Memory B cell (primary cell): ENCODE measurements around the gene RANBP17.
"Not testable (repeated sequence)": the region's sequence is repeated elsewhere in the genome, so short reads cannot be mapped to it uniquely, and the experiment has no call there.

Experiments
- ATAC-seq: fragments of 150-1000 bp; cut with Tn5 transposase; 2 replicates; pipeline ENCODE4 v1.10.0; 2021; ENCODE audit warnings: low read depth, mild to moderate bottlenecking, moderate library complexity
- DNase-seq, 2 donors: peaks; one replicate each; pipeline ENCODE4 v3.0.0; 2022; ENCODE audit warnings: low spot score in 2 of 2
- H3K27ac Mint-ChIP-seq: one replicate; pipeline ENCODE4 v1.8.0; 2022; ENCODE audit warnings: mild to moderate bottlenecking, moderate library complexity, mixed read lengths
- H3K27me3 Mint-ChIP-seq: one replicate; pipeline ENCODE4 v1.8.0; 2022; ENCODE audit warnings: mixed read lengths
- H3K36me3 Mint-ChIP-seq: one replicate; pipeline ENCODE4 v1.8.0; 2022; ENCODE audit warnings: mild to moderate bottlenecking, mixed read lengths
- H3K4me1 Mint-ChIP-seq: one replicate; pipeline ENCODE4 v1.8.0; 2022; ENCODE audit warnings: mixed read lengths
- H3K4me3 Mint-ChIP-seq: one replicate; pipeline ENCODE4 v1.8.0; 2022; ENCODE audit warnings: mild to moderate bottlenecking, moderate library complexity, mixed read lengths
- H3K9me3 Mint-ChIP-seq: one replicate; pipeline ENCODE4 v1.8.0; 2022; ENCODE audit warnings: mixed read lengths

RANBP17 gene

GRCh38 chr5:170885809-170886208, 24.0 kb downstream of the RANBP17 start:
- H3K27me3 Mint-ChIP-seq: no peaks in the 10 kb centered on the region
- DNase-seq: no peak
- no peak overlapping the region for H3K4me3 Mint-ChIP-seq
- H3K36me3 Mint-ChIP-seq: no peaks in the 10 kb centered on the region
- ATAC-seq: no peak
- H3K27ac Mint-ChIP-seq: no peak overlapping the region
- no peaks in the 10 kb centered on the region for H3K9me3 Mint-ChIP-seq
- no peaks in the 10 kb centered on the region for H3K4me1 Mint-ChIP-seq

DNA sequence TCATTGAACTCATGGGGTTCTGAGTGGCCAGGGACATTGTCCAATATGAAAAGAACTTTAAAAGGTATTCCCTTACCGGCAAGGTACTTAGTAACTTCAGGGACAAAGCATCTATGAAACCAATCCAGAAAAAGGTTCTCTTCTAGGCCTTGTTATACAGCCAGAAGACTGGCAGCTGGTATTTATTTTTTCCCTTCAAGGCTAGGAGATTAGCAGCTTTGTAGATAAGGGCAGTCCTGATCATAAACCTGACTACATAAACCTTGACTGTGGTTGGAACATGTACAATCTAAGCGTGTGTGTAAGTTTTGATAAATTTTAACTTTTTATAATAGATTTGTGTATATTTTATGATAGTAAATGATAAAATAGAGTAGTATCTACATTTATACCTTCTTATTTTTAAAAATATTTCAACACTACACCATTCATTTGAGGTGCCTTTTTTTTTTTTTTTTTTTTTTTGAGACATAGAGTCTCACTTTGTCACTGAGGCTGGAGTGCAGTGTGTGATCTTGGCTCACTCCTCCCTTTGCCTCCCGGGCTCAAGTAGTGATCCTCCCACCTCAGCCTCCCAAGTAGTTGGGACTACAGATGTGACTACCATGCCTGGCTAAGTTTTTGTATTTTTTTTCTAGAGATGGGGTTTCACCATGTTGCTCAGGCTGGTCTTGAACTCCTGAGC, 24.5 kb downstream of the RANBP17 start:
- Mint-ChIP-seq H3K27me3 (no peaks in the 10 kb centered on the region), H3K9me3 (no peaks in the 10 kb centered on the region), H3K27ac (no peak overlapping the region), H3K4me3 (no peak overlapping the region), H3K4me1 (no peaks in the 10 kb centered on the region), H3K36me3 (no peaks in the 10 kb centered on the region)
- DNase-seq (no peak), ATAC-seq (no peak)

DNA sequence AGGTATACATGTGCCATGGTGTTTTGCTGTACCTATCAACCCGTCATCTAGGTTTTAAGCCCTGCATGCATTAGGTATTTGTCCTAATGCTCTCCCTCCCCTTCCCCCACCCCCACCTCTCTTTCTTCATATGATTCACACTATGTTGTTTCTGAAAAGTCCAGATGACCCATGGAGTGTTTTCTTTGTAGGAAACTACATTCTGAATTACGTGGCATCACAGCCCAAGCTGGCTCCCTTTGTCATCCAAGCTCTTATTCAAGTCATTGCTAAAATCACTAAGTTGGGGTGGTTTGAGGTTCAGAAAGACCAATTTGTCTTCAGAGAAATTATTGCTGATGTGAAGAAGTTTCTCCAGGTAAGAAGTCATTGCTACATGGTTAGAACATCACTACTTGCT, 30.4 kb downstream of the RANBP17 start:
- no peak for DNase-seq
- no peak for ATAC-seq
- Mint-ChIP-seq H3K27me3 (no peaks in the 10 kb centered on the region), H3K27ac (no peak overlapping the region), H3K9me3 (no peaks in the 10 kb centered on the region), H3K4me3 (no peak overlapping the region), H3K4me1 (no peaks in the 10 kb centered on the region), H3K36me3 (no peaks in the 10 kb centered on the region)

GRCh38 chr5:170894665-170895064, 32.8 kb downstream of the RANBP17 start:
- no peak overlapping the region for H3K27ac Mint-ChIP-seq
- no peak for ATAC-seq
- H3K36me3 Mint-ChIP-seq: no peaks in the 10 kb centered on the region

DNA sequence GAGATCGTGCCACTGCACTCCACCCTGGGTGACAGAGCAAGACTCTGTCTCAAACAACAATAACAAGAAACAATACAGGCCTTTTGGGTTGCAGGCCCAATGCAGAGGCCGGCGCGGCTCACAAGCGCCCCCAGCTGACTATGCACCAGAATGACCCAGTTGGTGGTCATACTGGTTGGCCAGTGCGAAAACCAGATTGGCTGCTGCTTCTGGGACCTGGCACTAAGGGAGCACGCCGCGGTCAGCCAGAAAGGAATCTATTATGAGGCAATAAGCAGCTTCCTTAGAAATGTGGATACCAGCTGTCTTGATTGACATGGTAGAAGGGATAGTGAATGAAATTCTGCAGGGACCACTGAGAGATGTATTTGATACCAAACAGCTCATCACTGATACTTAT, 35.0 kb downstream of the RANBP17 start:
- H3K4me3 Mint-ChIP-seq: no peak overlapping the region
- no peaks in the 10 kb centered on the region for H3K27me3 Mint-ChIP-seq
- DNase-seq (no peak), ATAC-seq (no peak)
- H3K9me3 Mint-ChIP-seq: peaks cover 2% of the 10 kb centered on the region
- no peak overlapping the region for H3K27ac Mint-ChIP-seq
- H3K36me3 Mint-ChIP-seq: no peaks in the 10 kb centered on the region
- H3K4me1 Mint-ChIP-seq: no peaks in the 10 kb centered on the region

More at GRCh38 chr5:170894665-170895064, 32.8 kb downstream of the RANBP17 start:
- H3K4me3 Mint-ChIP-seq: no peak overlapping the region
- H3K27me3 Mint-ChIP-seq: no peaks in the 10 kb centered on the region
- DNase-seq: no peak
- no peaks in the 10 kb centered on the region for H3K4me1 Mint-ChIP-seq
- peaks cover 2% of the 10 kb centered on the region for H3K9me3 Mint-ChIP-seq

DNA sequence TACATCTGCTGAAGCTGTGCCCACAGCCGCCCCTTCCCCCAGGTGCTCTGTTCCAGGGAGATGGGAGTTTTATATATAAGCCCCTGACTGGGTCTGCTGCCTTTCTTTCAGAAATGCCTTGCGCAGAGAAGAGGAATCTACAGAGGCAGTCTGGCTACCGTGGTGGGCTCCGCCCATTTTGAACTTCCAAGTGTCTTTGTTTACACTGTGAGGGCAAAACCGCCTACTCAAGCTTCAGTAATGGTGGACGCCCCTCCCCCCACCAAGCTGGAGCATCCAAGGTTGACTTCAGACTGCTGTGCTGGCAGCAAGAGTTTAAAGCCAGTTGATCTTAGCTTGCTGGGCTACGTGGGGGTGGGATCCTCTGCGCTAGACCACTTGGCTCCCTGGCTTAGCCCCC, 41.3 kb downstream of the RANBP17 start:
- ATAC-seq (no peak), DNase-seq (no peak)
- Mint-ChIP-seq H3K27ac (no peak overlapping the region), H3K9me3 (peaks cover 3% of the 10 kb centered on the region), H3K4me1 (no peaks in the 10 kb centered on the region), H3K4me3 (no peak overlapping the region), H3K27me3 (no peaks in the 10 kb centered on the region), H3K36me3 (no peaks in the 10 kb centered on the region)

DNA sequence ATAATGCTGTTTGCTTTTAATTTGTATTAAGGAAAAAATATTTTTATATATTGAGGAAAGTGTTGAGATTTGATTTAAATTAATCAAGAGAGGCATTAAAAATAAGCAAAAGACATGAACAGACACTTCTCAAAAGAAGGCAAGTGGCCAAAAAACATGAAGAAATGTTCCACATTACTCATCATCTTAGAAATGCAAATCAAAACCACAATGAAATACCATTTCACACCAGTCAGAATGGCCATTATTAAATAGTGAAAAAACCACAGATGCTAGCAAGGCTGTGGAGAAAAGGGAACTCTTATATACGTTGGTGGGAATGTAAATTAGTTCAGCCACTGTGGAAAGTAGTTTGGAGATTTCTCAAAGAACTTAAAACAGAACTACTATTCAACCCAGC, 45.9 kb downstream of the RANBP17 start:
- DNase-seq (no peak), ATAC-seq (no peak)
- no peak overlapping the region for H3K27ac Mint-ChIP-seq
- H3K4me3 Mint-ChIP-seq: no peak overlapping the region
- H3K27me3 Mint-ChIP-seq: no peaks in the 10 kb centered on the region
- H3K36me3 Mint-ChIP-seq: no peaks in the 10 kb centered on the region
- no peaks in the 10 kb centered on the region for H3K4me1 Mint-ChIP-seq
- H3K9me3 Mint-ChIP-seq: no peaks in the 10 kb centered on the region

- ATAC-seq: no peak
- no peaks in the 10 kb centered on the region for H3K4me1 Mint-ChIP-seq
Observed at GRCh38 chr5:170913573-170913972, 51.8 kb downstream of the RANBP17 start.

GRCh38 chr5:170917113-170917512, 55.3 kb downstream of the RANBP17 start:
- Mint-ChIP-seq H3K4me3 (no peak overlapping the region), H3K27me3 (no peaks in the 10 kb centered on the region), H3K9me3 (no peaks in the 10 kb centered on the region), H3K27ac (no peak overlapping the region), H3K36me3 (no peaks in the 10 kb centered on the region), H3K4me1 (no peaks in the 10 kb centered on the region)
- ATAC-seq (no peak), DNase-seq (no peak)

More at GRCh38 chr5:170913573-170913972, 51.8 kb downstream of the RANBP17 start:
- H3K36me3 Mint-ChIP-seq: no peaks in the 10 kb centered on the region
- H3K4me3 Mint-ChIP-seq: no peak overlapping the region
- DNase-seq: no peak
- no peak overlapping the region for H3K27ac Mint-ChIP-seq
- H3K9me3 Mint-ChIP-seq: no peaks in the 10 kb centered on the region
- H3K27me3 Mint-ChIP-seq: no peaks in the 10 kb centered on the region

DNA sequence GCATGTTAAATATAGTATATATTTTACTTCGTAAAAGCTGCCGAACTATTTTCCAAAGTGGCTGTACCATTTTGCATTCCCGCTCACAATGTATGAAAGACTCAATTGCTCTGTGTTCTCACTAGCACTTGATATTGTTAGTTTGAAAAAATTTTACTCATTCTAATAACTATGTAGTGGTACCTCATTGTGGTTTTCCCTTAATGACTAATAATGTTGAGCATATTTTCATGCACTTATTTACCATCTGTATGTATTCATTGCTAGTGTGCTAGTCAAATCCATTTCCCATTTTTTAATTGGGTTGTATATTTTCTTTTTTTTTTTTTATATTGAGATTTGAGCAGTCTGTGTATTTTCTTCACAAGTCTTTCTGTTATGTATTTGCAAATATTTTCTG, 58.4 kb downstream of the RANBP17 start:
- ATAC-seq (no peak), DNase-seq (no peak)
- no peaks in the 10 kb centered on the region for H3K27me3 Mint-ChIP-seq
- H3K9me3 Mint-ChIP-seq: no peaks in the 10 kb centered on the region
- H3K27ac Mint-ChIP-seq: no peak overlapping the region
- H3K4me1 Mint-ChIP-seq: no peaks in the 10 kb centered on the region
- H3K4me3 Mint-ChIP-seq: no peak overlapping the region
- no peaks in the 10 kb centered on the region for H3K36me3 Mint-ChIP-seq

GRCh38 chr5:170922331-170922730, 60.5 kb downstream of the RANBP17 start:
- H3K4me1 Mint-ChIP-seq, H3K27me3 Mint-ChIP-seq, H3K36me3 Mint-ChIP-seq, H3K27ac Mint-ChIP-seq, H3K9me3 Mint-ChIP-seq, H3K4me3 Mint-ChIP-seq, DNase-seq, ATAC-seq: not testable (repeated sequence)

GRCh38 chr5:170923910-170924620, 62.2 kb downstream of the RANBP17 start:
- no peaks in the 10 kb centered on the region for H3K27me3 Mint-ChIP-seq
- no peak overlapping the region for H3K27ac Mint-ChIP-seq
- no peaks in the 10 kb centered on the region for H3K36me3 Mint-ChIP-seq
- DNase-seq (no peak), ATAC-seq (no peak)
- no peaks in the 10 kb centered on the region for H3K4me1 Mint-ChIP-seq
- no peaks in the 10 kb centered on the region for H3K9me3 Mint-ChIP-seq
- no peak overlapping the region for H3K4me3 Mint-ChIP-seq

DNA sequence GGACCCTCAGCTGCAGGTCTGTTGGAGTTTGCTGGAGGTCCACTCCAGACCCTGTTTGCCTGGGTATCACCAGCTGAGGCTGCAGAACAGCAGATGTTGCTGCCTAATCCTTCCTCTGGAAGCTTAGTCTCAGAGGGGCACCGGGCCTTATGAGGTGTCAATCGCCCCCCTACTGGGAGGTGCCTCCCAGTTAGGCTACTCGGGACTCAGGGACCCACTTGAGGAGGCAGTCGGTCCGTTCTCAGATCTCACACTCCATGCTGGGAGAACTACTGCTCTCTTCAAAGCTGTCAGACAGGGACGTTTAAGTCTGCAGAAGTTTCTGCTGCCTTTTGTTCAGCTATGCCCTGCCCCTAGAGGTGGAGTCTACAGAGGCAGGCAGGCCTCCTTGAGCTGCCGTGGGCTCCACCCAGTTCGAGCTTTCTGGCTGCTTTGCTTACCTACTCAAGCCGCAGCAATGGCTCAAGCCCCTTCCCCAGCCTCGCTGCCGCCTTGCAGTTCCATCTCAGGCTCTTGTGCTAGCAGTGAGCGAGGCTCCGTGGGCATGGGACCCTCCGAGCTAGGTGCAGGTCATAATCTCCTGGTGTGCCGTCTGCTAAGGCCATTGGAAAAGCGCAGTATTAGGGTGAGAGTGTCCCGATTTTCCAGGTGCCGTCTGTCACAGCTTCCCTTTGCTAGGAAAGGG, 73.9 kb downstream of the RANBP17 start:
- not testable (repeated sequence) for DNase-seq, H3K9me3 Mint-ChIP-seq, ATAC-seq, H3K27me3 Mint-ChIP-seq, H3K4me1 Mint-ChIP-seq, H3K27ac Mint-ChIP-seq, H3K36me3 Mint-ChIP-seq, H3K4me3 Mint-ChIP-seq

DNA sequence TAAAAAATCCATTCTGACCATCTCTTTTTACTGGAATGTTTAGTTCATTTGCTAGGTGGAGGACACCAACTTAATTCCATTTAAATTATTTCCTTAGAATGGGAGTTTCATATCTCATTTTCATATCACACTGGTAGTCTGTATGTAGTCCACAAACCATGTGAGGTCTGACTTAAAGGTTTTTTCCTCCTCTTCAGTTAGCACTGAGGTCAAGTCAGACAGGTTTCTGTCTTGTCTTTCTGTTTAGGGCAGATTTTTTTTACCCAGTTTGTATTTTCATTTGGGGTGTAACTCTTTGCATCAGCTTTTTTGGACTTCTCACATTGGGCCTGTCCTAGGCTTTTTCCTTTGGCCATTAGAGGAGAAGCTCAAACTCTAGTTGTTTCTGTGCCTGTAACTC, 75.3 kb downstream of the RANBP17 start:
- H3K9me3 Mint-ChIP-seq: peaks cover 3% of the 10 kb centered on the region
- DNase-seq: no peak
- no peak overlapping the region for H3K4me3 Mint-ChIP-seq
- no peaks in the 10 kb centered on the region for H3K36me3 Mint-ChIP-seq
- no peak overlapping the region for H3K27ac Mint-ChIP-seq
- no peaks in the 10 kb centered on the region for H3K27me3 Mint-ChIP-seq
- no peak for ATAC-seq
- H3K4me1 Mint-ChIP-seq: no peaks in the 10 kb centered on the region
